CD4-positive, alpha-beta memory T cell (primary cell): ENCODE results near the gene RAB33A. TPM values are rescaled to one million over a fixed set of nuclear protein-coding genes. Genes with fewer than 3 reads are reported as not detected.
A peak's percentile ranks its signal among the peaks of the same experiment; 100 is the strongest.

Source experiments
- CTCF ChIA-PET: fragments of 350-600 bp; sonication (Branson Sonifier 250); formaldehyde crosslinking; loops from one replicate; lab custom pipeline; 2021; ENCODE audit warnings: inconsistent platforms; ENCODE audit not compliant: partially characterized antibody; lab: Charles Lee
- POLR2A ChIA-PET: fragments of 350-600 bp; sonication (Branson Sonifier 250); formaldehyde crosslinking; loops from one replicate; lab custom pipeline; 2021; ENCODE audit not compliant: partially characterized antibody; lab: Charles Lee
- DNase-seq, 5 donors: peaks; one replicate each; pipeline versions ENCODE4 v3.0.0 to v3.0.0-alpha.2; 2020 to 2022; ENCODE audit warnings: mixed read lengths in 1 of 5
- H3K27ac ChIP-seq: one replicate; pipeline ENCODE4 v1.7.0; 2013; ENCODE audit warnings: low read depth, low read length
- H3K27me3 ChIP-seq: 2 replicates; pipeline ENCODE4 v1.7.0; 2013; ENCODE audit warnings: mild to moderate bottlenecking, low read length, moderate library complexity; ENCODE audit not compliant: insufficient read depth
- H3K36me3 ChIP-seq: 2 replicates; pipeline ENCODE4 v1.7.0; 2013; ENCODE audit warnings: mild to moderate bottlenecking, low read length, moderate library complexity; ENCODE audit not compliant: insufficient read depth
- H3K4me1 ChIP-seq: 2 replicates; pipeline ENCODE4 v1.7.0; 2013; ENCODE audit warnings: mild to moderate bottlenecking, low read length, moderate library complexity; ENCODE audit not compliant: insufficient read depth
- H3K4me3 ChIP-seq, 2 donors: one replicate each; pipeline ENCODE4 v1.7.0; 2013; ENCODE audit warnings: low read length in 2 of 2, mild to moderate bottlenecking in 1 of 2
- H3K9me3 ChIP-seq, 2 donors: one replicate each; pipeline ENCODE4 v1.7.0; 2013; ENCODE audit warnings: low read length in 2 of 2, control low read depth in 1 of 2; ENCODE audit not compliant: control insufficient read depth in 1 of 2
- H3K27ac Mint-ChIP-seq, 7 donors: one replicate each; pipeline ENCODE4 v1.8.0; 2020 to 2021; ENCODE audit warnings: mixed read lengths in 7 of 7, mild to moderate bottlenecking in 6 of 7, inconsistent platforms in 3 of 7, moderate library complexity in 3 of 7
- H3K27me3 Mint-ChIP-seq, 2 donors: one replicate each; pipeline ENCODE4 v1.8.0; 2020 to 2021; ENCODE audit warnings: mixed read lengths in 2 of 2
- H3K36me3 Mint-ChIP-seq, 2 donors: one replicate each; pipeline ENCODE4 v1.8.0; 2020 to 2021; ENCODE audit warnings: mixed read lengths in 2 of 2, inconsistent platforms in 1 of 2, mild to moderate bottlenecking in 1 of 2
- H3K4me1 Mint-ChIP-seq, 4 donors: one replicate each; pipeline ENCODE4 v1.8.0; 2020 to 2021; ENCODE audit warnings: mixed read lengths in 4 of 4, mild to moderate bottlenecking in 1 of 4
- H3K4me3 Mint-ChIP-seq, 8 donors: one replicate each; pipeline ENCODE4 v1.8.0; 2020 to 2021; ENCODE audit warnings: mixed read lengths in 8 of 8, mild to moderate bottlenecking in 7 of 8, moderate library complexity in 6 of 8, inconsistent platforms in 3 of 8
- H3K9me3 Mint-ChIP-seq, 8 donors: one replicate each; pipeline ENCODE4 v1.8.0; 2020 to 2021; ENCODE audit warnings: mixed read lengths in 8 of 8, mild to moderate bottlenecking in 5 of 8, inconsistent platforms in 3 of 8, moderate library complexity in 1 of 8
- intact Hi-C: fragments of 100-400 bp; cut with micrococcal nuclease; formaldehyde crosslinking; loops from one replicate; pipeline ENCODE4 v1.15.1; 2023
- polyA plus RNA-seq, 2 donors: library from polyadenylated mRNA; unstranded; fragments of 300-500 nt; fragmentation: Illumina TruSeq; gene quantifications; one replicate each; pipeline ENCODE4 v1.2.3, GENCODE V29; 2021
- total RNA-seq, 2 experiments: library from RNA; stranded (reverse); gene quantifications; one replicate each; pipeline ENCODE4 v1.2.3, GENCODE V29; 2021

Gene RAB33A
- 10 to 100 TPM in 1 of 2 experiments, 1 to 10 TPM in 1; 9.7 to 10.1 TPM for total RNA-seq
- polyA plus RNA-seq, result 1 to 10 TPM; 5.6 to 10.0 TPM

GRCh38 chrX:130171446-130172126 lies at the start of gene RAB33A:
Gene RAB33A, plus strand, starts transcription at chrX:130171962. Its CDS starts 101 bp downstream, at chrX:130172063.
- Mint-ChIP-seq H3K4me3 (peak within 1 kb of the TSS; percentile 87 to 93 (median 92)), H3K36me3 (peaks cover 0 to 7% of the 10 kb centered on the region in 2 donors), H3K27me3 (no peaks in the 10 kb centered on the region), H3K27ac (peak within 1 kb of the TSS; percentile 86 to 93 (median 91)), H3K9me3 (no peaks in the 10 kb centered on the region), H3K4me1 (peaks cover 21 to 57% (median 29%) of the 10 kb centered on the region in 4 donors)
- Histone ChIP-seq H3K4me3 (peak within 1 kb of the TSS; percentile 58 to 78), H3K36me3 (no peaks in the 10 kb centered on the region), H3K27me3 (no peaks in the 10 kb centered on the region), H3K9me3 (no peaks in the 10 kb centered on the region), H3K4me1 (peaks cover 33% of the 10 kb centered on the region), H3K27ac (peak within 1 kb of the TSS; percentile 61)
- DNase-seq, result peak; percentile 48 to 59 (median 54)
- intact Hi-C loops, result loop anchor here (2.0 kb wide), 1 partner anchor 89 kb away; no protein-coding TSS in a partner anchor
- CTCF ChIA-PET, result interaction anchor here (1.0 to 3.9 kb wide), 4 partner anchors 23 to 91 kb away, joined by 3 to 24 read pairs (median 3); no protein-coding TSS in a partner anchor
- POLR2A ChIA-PET, result interaction anchor here (0.5 to 4.0 kb wide), 13 partner anchors 8 to 89 kb away, joined by 3 to 28 read pairs (median 6); no protein-coding TSS in a partner anchor

DNA sequence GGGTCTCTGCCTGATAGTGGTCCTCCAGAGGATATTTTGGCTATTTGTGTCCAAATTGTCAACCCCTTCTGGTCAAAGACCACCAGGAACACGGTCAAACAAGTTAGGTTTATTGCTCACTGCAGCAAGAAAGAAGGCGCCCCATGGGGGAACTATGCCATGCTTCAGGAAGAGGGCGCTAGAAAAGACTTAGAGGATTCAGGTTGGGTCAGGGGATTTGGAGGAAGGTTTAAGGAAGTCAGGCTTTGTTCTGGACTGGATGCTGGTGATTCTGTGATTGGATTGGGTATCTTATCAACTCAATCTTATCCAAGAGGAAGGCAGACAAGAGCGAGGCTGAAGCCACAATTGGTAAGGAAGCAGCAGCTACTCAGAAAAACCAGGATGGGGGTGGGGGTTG lies 47.2 kb upstream of the RAB33A start:
- Histone ChIP-seq H3K4me3 (no peak overlapping the region), H3K27me3 (no peaks in the 10 kb centered on the region), H3K27ac (no peak overlapping the region), H3K9me3 (no peaks in the 10 kb centered on the region), H3K4me1 (peaks cover 12% of the 10 kb centered on the region), H3K36me3 (no peaks in the 10 kb centered on the region)
- CTCF ChIA-PET, result no interaction called here
- peaks cover 1 to 8% (median 5%) of the 10 kb centered on the region in 4 donors for H3K4me1 Mint-ChIP-seq
- no peaks in the 10 kb centered on the region for H3K27me3 Mint-ChIP-seq
- no peak for DNase-seq
- no peak overlapping the region for H3K4me3 Mint-ChIP-seq
- H3K27ac Mint-ChIP-seq, result no peak overlapping the region
- intact Hi-C loops, result no loop called here
- H3K9me3 Mint-ChIP-seq, result no peaks in the 10 kb centered on the region
- H3K36me3 Mint-ChIP-seq, result peaks cover 10 to 24% of the 10 kb centered on the region in 2 donors
- POLR2A ChIA-PET, result no interaction called here

- Histone ChIP-seq H3K9me3 (no peaks in the 10 kb centered on the region), H3K4me1 (peaks cover 6% of the 10 kb centered on the region), H3K27me3 (no peaks in the 10 kb centered on the region), H3K27ac (no peak overlapping the region), H3K36me3 (no peaks in the 10 kb centered on the region), H3K4me3 (no peak overlapping the region)
- H3K4me3 Mint-ChIP-seq, result no peak overlapping the region
- intact Hi-C loops, result no loop called here
- peaks cover 10 to 28% of the 10 kb centered on the region in 2 donors for H3K36me3 Mint-ChIP-seq
- no peaks in the 10 kb centered on the region for H3K9me3 Mint-ChIP-seq
- no peak for DNase-seq
- peaks cover 1% of the 10 kb centered on the region in 4 donors for H3K4me1 Mint-ChIP-seq
- POLR2A ChIA-PET, result no interaction called here
- H3K27ac Mint-ChIP-seq, result peak overlapping the region in 1 of 7 donors; percentile 75
- CTCF ChIA-PET, result no interaction called here
- no peaks in the 10 kb centered on the region for H3K27me3 Mint-ChIP-seq
These were observed 46.5 kb upstream of the RAB33A start for GRCh38 chrX:130125091-130125874.

DNA sequence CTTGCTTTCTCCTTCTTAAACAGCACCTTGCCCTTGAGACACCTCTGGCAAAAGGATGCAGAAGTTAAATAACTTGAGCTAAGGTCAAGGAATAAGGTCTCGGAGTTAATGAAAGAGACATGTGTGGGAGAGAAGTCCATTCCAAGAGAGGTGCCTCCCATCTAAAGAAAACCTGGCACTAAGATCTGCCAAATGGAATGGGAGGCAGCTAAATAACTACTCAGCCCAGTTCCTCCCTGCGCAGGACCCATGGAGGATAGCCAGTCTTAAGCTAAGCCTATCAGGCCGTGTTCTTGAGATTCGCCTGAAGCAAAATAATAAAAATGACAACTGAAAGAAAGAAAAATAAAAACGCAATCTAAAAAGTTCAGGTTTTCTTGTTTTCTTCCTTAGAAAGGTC lies 40.8 kb upstream of the RAB33A start:
- no peaks in the 10 kb centered on the region for H3K27me3 ChIP-seq
- ChIA-PET CTCF (interaction anchor here (2.1 kb wide), 1 partner anchor 9 kb away, joined by 6 read pairs; no protein-coding TSS in a partner anchor), POLR2A (no interaction called here)
- no peak overlapping the region for H3K27ac ChIP-seq
- H3K9me3 ChIP-seq, result no peaks in the 10 kb centered on the region
- intact Hi-C loops, result no loop called here
- no peak overlapping the region for H3K4me3 ChIP-seq
- peaks cover 12% of the 10 kb centered on the region for H3K36me3 ChIP-seq
- no peak for DNase-seq
- Mint-ChIP-seq H3K27me3 (no peaks in the 10 kb centered on the region), H3K27ac (no peak overlapping the region), H3K9me3 (no peaks in the 10 kb centered on the region), H3K4me3 (no peak overlapping the region), H3K4me1 (peaks cover 0 to 1% (median 0%) of the 10 kb centered on the region in 4 donors), H3K36me3 (peaks cover 15 to 43% of the 10 kb centered on the region in 2 donors)
- H3K4me1 ChIP-seq, result no peaks in the 10 kb centered on the region

DNA sequence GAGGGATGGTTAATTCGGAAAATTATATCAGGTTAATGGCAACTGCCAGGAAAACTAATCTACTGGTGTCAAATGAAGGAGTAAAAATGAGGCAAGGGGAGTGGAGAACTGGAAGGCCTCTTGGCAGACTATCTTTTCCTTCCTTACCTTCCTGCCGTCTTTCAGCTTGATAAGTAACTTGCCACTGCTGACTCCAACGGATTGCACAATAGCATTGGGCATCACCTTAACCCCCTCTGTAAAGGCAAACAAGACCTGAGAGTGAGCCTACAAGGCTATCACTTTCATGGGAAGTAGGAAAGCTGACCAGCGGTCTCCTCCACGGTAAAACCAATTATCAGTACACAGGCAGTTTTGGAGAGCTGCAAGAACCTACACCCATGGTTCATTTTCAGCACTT lies 35.3 kb upstream of the RAB33A start:
- H3K27ac Mint-ChIP-seq, result no peak overlapping the region
- peaks cover 21% of the 10 kb centered on the region for H3K36me3 ChIP-seq

GRCh38 chrX:130136961-130137360 lies 34.8 kb upstream of the RAB33A start:
- Histone ChIP-seq H3K4me3 (no peak overlapping the region), H3K36me3 (peaks cover 21% of the 10 kb centered on the region), H3K4me1 (no peaks in the 10 kb centered on the region), H3K9me3 (no peaks in the 10 kb centered on the region), H3K27me3 (no peaks in the 10 kb centered on the region), H3K27ac (no peak overlapping the region)
- no peaks in the 10 kb centered on the region for H3K27me3 Mint-ChIP-seq
- DNase-seq, result no peak
- no peak overlapping the region for H3K4me3 Mint-ChIP-seq
- no peaks in the 10 kb centered on the region for H3K9me3 Mint-ChIP-seq
- peaks cover 13 to 48% of the 10 kb centered on the region in 2 donors for H3K36me3 Mint-ChIP-seq
- no peak overlapping the region for H3K27ac Mint-ChIP-seq
- CTCF ChIA-PET, result interaction anchor here (2.0 kb wide), 1 partner anchor 57 kb away, joined by 8 read pairs; no protein-coding TSS in a partner anchor
- POLR2A ChIA-PET, result no interaction called here
- H3K4me1 Mint-ChIP-seq, result peaks cover 0 to 2% (median 0%) of the 10 kb centered on the region in 4 donors
- intact Hi-C loops, result no loop called here

More for the DNA sequence above, 35.3 kb upstream of the RAB33A start:
- peaks cover 0 to 2% (median 0%) of the 10 kb centered on the region in 4 donors for H3K4me1 Mint-ChIP-seq
- H3K27me3 ChIP-seq, result no peaks in the 10 kb centered on the region
- H3K36me3 Mint-ChIP-seq, result peaks cover 13 to 44% of the 10 kb centered on the region in 2 donors
- no peaks in the 10 kb centered on the region for H3K4me1 ChIP-seq
- H3K9me3 Mint-ChIP-seq, result no peaks in the 10 kb centered on the region
- intact Hi-C loops, result no loop called here
- H3K27ac ChIP-seq, result no peak overlapping the region
- POLR2A ChIA-PET, result no interaction called here
- H3K27me3 Mint-ChIP-seq, result no peaks in the 10 kb centered on the region
- DNase-seq, result no peak
- H3K9me3 ChIP-seq, result no peaks in the 10 kb centered on the region
- CTCF ChIA-PET, result no interaction called here
- H3K4me3 ChIP-seq, result no peak overlapping the region
- no peak overlapping the region for H3K4me3 Mint-ChIP-seq
